ENCODE results near the gene FOXL1. TPM values are rescaled to one million over a fixed set of nuclear protein-coding genes. Genes with fewer than 3 reads are reported as not detected.

FOXL1 gene
- polyA plus RNA-seq, 3 donors, result not detected

GRCh38 chr16:86534779-86535615 is 43.4 kb upstream of the FOXL1 start:
- Histone ChIP-seq H3K9ac (ENCODE audit: insufficient read depth, low read length, poor library complexity, severe bottlenecking) (no peak overlapping the region), H3K4me3 (replicated peaks in 1 of 3; ENCODE audit: low read depth in 2 of 3, low read length in 3 of 3) (no peak overlapping the region), H3K4me1 (ENCODE audit: control insufficient read depth in 1 of 2, insufficient read depth in 2 of 2, low read length in 2 of 2) (no peaks in the 10 kb centered on the region), H3K79me2 (ENCODE audit: insufficient read depth, low read length) (no peaks in the 10 kb centered on the region), H3K9me3 (replicated peaks in 1 of 2; ENCODE audit: control insufficient read depth in 1 of 2, insufficient read depth in 1 of 2, low read length in 2 of 2) (no peaks in the 10 kb centered on the region), H3K4me2 (replicated peaks; ENCODE audit: extremely low read depth, low read length, poor library complexity, severe bottlenecking) (no peak overlapping the region), H4K20me1 (ENCODE audit: insufficient read depth, low read length) (no peaks in the 10 kb centered on the region), H3K36me3 (replicated peaks in 1 of 2; ENCODE audit: control insufficient read depth in 1 of 2, insufficient read depth in 2 of 2, low read length in 2 of 2) (peaks cover 45 to 67% of the 10 kb centered on the region in 2 donors), H2AFZ (ENCODE audit: insufficient read depth, low read depth, low read length, poor library complexity, severe bottlenecking) (no peak overlapping the region), H3K27ac (ENCODE audit: low read depth in 1 of 2, low read length in 2 of 2) (no peak overlapping the region), H3K27me3 (ENCODE audit: control insufficient read depth in 2 of 2, insufficient read depth in 2 of 2, low read length in 2 of 2) (no peaks in the 10 kb centered on the region)
- Mint-ChIP-seq H3K27ac (no peak overlapping the region), H3K4me1 (no peaks in the 10 kb centered on the region), H3K9me3 (no peaks in the 10 kb centered on the region), H3K4me3 (no peak overlapping the region), H3K27me3 (ENCODE audit: low read depth in 3 of 3) (no peaks in the 10 kb centered on the region), H3K36me3 (peaks cover 63 to 86% of the 10 kb centered on the region in 2 donors)
- WGBS (ENCODE audit: insufficient coverage), result 97% methylated on average over 11 of the region's 18 CpGs
- intact Hi-C loops (cut with micrococcal nuclease), result no loop called here
- no peak for TF ChIP-seq CTCF (IDR thresholded peaks at IDR 0.05)
- no peak for DNase-seq

GRCh38 chr16:86536621-86537020 is 41.7 kb upstream of the FOXL1 start:
- H3K4me1 Mint-ChIP-seq, result no peaks in the 10 kb centered on the region
- intact Hi-C loops (cut with micrococcal nuclease), result no loop called here
- TF ChIP-seq CTCF (IDR thresholded peaks at IDR 0.05), result no peak
- no peak for DNase-seq
- H3K27me3 Mint-ChIP-seq (ENCODE audit: low read depth in 3 of 3), result no peaks in the 10 kb centered on the region
- Histone ChIP-seq H3K36me3 (replicated peaks in 1 of 2; ENCODE audit: control insufficient read depth in 1 of 2, insufficient read depth in 2 of 2, low read length in 2 of 2) (peaks cover 57 to 73% of the 10 kb centered on the region in 2 donors), H3K9me3 (replicated peaks in 1 of 2; ENCODE audit: control insufficient read depth in 1 of 2, insufficient read depth in 1 of 2, low read length in 2 of 2) (no peaks in the 10 kb centered on the region), H3K4me1 (ENCODE audit: control insufficient read depth in 1 of 2, insufficient read depth in 2 of 2, low read length in 2 of 2) (no peaks in the 10 kb centered on the region), H3K27ac (ENCODE audit: low read depth in 1 of 2, low read length in 2 of 2) (no peak overlapping the region), H3K27me3 (ENCODE audit: control insufficient read depth in 2 of 2, insufficient read depth in 2 of 2, low read length in 2 of 2) (no peaks in the 10 kb centered on the region), H3K4me2 (replicated peaks; ENCODE audit: extremely low read depth, low read length, poor library complexity, severe bottlenecking) (no peak overlapping the region), H3K9ac (ENCODE audit: insufficient read depth, low read length, poor library complexity, severe bottlenecking) (no peak overlapping the region), H3K4me3 (replicated peaks in 1 of 3; ENCODE audit: low read depth in 2 of 3, low read length in 3 of 3) (no peak overlapping the region), H2AFZ (ENCODE audit: insufficient read depth, low read depth, low read length, poor library complexity, severe bottlenecking) (no peak overlapping the region), H3K79me2 (ENCODE audit: insufficient read depth, low read length) (no peaks in the 10 kb centered on the region), H4K20me1 (ENCODE audit: insufficient read depth, low read length) (no peaks in the 10 kb centered on the region)
- H3K9me3 Mint-ChIP-seq, result no peaks in the 10 kb centered on the region
- no peak overlapping the region for H3K27ac Mint-ChIP-seq
- H3K36me3 Mint-ChIP-seq, result peaks cover 70 to 91% of the 10 kb centered on the region in 2 donors
- no peak overlapping the region for H3K4me3 Mint-ChIP-seq
- WGBS (ENCODE audit: insufficient coverage), result 99% methylated on average over 14 of the region's 17 CpGs

Data from CD14-positive monocyte (primary cell).